Smooth muscle cell (in vitro differentiated cells): ENCODE results near the gene LYRM4. TPM values are rescaled to one million over a fixed set of nuclear protein-coding genes. Genes with fewer than 3 reads are reported as not detected.

Source experiments
- DNase-seq: peaks from one replicate; lab custom pipeline; 2025; ENCODE audit not compliant: unreplicated experiment; lab: John Stamatoyannopoulos, UW
- H2AFZ ChIP-seq: fragments of 200-600 bp; sonication (generic); 2 replicates; pipeline ENCODE4 v1.6.0; 2016; ENCODE audit warnings: antibody characterized with exemption, low read depth, mild to moderate bottlenecking
- H3F3A ChIP-seq: fragments of 200-600 bp; sonication (generic); 2 replicates; pipeline ENCODE4 v1.6.0; 2017; ENCODE audit warnings: antibody characterized with exemption, low read depth
- H3K27ac ChIP-seq: fragments of 200-600 bp; sonication (generic); 2 replicates; pipeline ENCODE4 v1.5.1; 2016; ENCODE audit warnings: low read depth, mild to moderate bottlenecking
- H3K27me3 ChIP-seq: fragments of 200-600 bp; sonication (generic); 2 replicates; pipeline ENCODE4 v1.6.1; 2016; ENCODE audit warnings: low read depth, mild to moderate bottlenecking
- H3K36me3 ChIP-seq: fragments of 200-600 bp; sonication (generic); 2 replicates; pipeline ENCODE4 v1.5.1; 2016; ENCODE audit warnings: low read depth
- H3K4me1 ChIP-seq: fragments of 200-600 bp; sonication (generic); 2 replicates; pipeline ENCODE4 v1.5.1; 2016; ENCODE audit warnings: low read depth
- H3K4me2 ChIP-seq: fragments of 200-600 bp; sonication (generic); 2 replicates; pipeline ENCODE4 v1.6.0; 2016; ENCODE audit warnings: mild to moderate bottlenecking
- H3K4me3 ChIP-seq: fragments of 200-600 bp; sonication (generic); 2 replicates; pipeline ENCODE4 v1.5.1; 2016; ENCODE audit warnings: mild to moderate bottlenecking
- H3K79me2 ChIP-seq: fragments of 200-600 bp; sonication (generic); 2 replicates; pipeline ENCODE4 v1.6.0; 2016; ENCODE audit warnings: low read depth, mild to moderate bottlenecking
- H3K9ac ChIP-seq: fragments of 200-600 bp; sonication (generic); 2 replicates; pipeline ENCODE4 v1.6.0; 2016; ENCODE audit warnings: low read depth
- H3K9me3 ChIP-seq: fragments of 200-600 bp; sonication (generic); replicated peaks from 2 replicates; pipeline ENCODE4 v1.5.1; 2016; ENCODE audit warnings: low read depth
- H4K20me1 ChIP-seq: fragments of 200-600 bp; sonication (generic); 2 replicates; pipeline ENCODE4 v1.6.0; 2016; ENCODE audit warnings: low read depth
- CTCF ChIP-seq: fragments of 200-600 bp; sonication (generic); IDR thresholded peaks from 2 replicates; pipeline ENCODE4 v1.5.1; 2017; ENCODE audit warnings: borderline replicate concordance, mild to moderate bottlenecking, antibody characterized with exemption; ENCODE audit not compliant: insufficient read depth, poor library complexity, severe bottlenecking
- WGBS: methylation state at CpG from one replicate; pipeline ENCODE4 v1.1.7; 2016; ENCODE audit warnings: low lambda C conversion rate; 5-methylcytosine and 5-hydroxymethylcytosine counted together
- polyA plus RNA-seq: library from polyadenylated mRNA; unstranded; fragments of >200 nt; fragmentation: Nextera tagmentation; extraction: Ambion mirVana; gene quantifications from 2 replicates; pipeline ENCODE4 v1.2.1, GENCODE V29; 2016
- total RNA-seq: library from RNA; depleted of rRNA; stranded (reverse); fragments of >200 nt; gene quantifications from 2 replicates; pipeline ENCODE4 v1.2.3, GENCODE V29; 2014

The LYRM4 gene
- total and polyA plus RNA-seq, 2 experiments from 2014 or later, result 26.1 to 27.1 TPM

- DNase-seq, result peak; percentile 15
- Histone ChIP-seq H3K9ac (no peak overlapping the region), H2AFZ (no peak overlapping the region), H3K4me3 (no peak overlapping the region), H4K20me1 (peaks cover 23% of the 10 kb centered on the region), H3K4me2 (no peak overlapping the region), H3F3A (no peaks in the 10 kb centered on the region), H3K4me1 (peaks cover 6% of the 10 kb centered on the region), H3K36me3 (no peaks in the 10 kb centered on the region), H3K27me3 (no peaks in the 10 kb centered on the region), H3K9me3 (no peaks in the 10 kb centered on the region), H3K79me2 (no peaks in the 10 kb centered on the region), H3K27ac (no peak overlapping the region)
- peak; percentile 95 for TF ChIP-seq CTCF
- 46% methylated on average over 9 of the region's 9 CpGs for WGBS
These were observed 117.0 kb downstream of the LYRM4 start for GRCh38 chr6:5143634-5144311.

GRCh38 chr6:5142915-5143314, 117.8 kb downstream of the LYRM4 start:
- H3K4me3 ChIP-seq, result no peak overlapping the region
- no peaks in the 10 kb centered on the region for H3K27me3 ChIP-seq
- H3F3A ChIP-seq, result no peaks in the 10 kb centered on the region
- H3K9ac ChIP-seq, result no peak overlapping the region
- no peak for TF ChIP-seq CTCF
- H3K79me2 ChIP-seq, result no peaks in the 10 kb centered on the region
- no peak overlapping the region for H3K4me2 ChIP-seq
- H3K9me3 ChIP-seq, result no peaks in the 10 kb centered on the region
- no peak overlapping the region for H3K27ac ChIP-seq
- WGBS, result 96% methylated on average over 11 of the region's 11 CpGs
- peaks cover 9% of the 10 kb centered on the region for H3K4me1 ChIP-seq
- no peak for DNase-seq
- H4K20me1 ChIP-seq, result peaks cover 17% of the 10 kb centered on the region
- H2AFZ ChIP-seq, result no peak overlapping the region
- no peaks in the 10 kb centered on the region for H3K36me3 ChIP-seq

GRCh38 chr6:5142131-5142530, 118.6 kb downstream of the LYRM4 start:
- TF ChIP-seq CTCF, result no peak
- H3K27ac ChIP-seq, result no peak overlapping the region
- DNase-seq, result no peak
- no peak overlapping the region for H3K4me2 ChIP-seq
- H3K9ac ChIP-seq, result no peak overlapping the region
- H3K4me3 ChIP-seq, result no peak overlapping the region
- H3K79me2 ChIP-seq, result no peaks in the 10 kb centered on the region
- H3K36me3 ChIP-seq, result no peaks in the 10 kb centered on the region
- peaks cover 9% of the 10 kb centered on the region for H3K4me1 ChIP-seq
- no peaks in the 10 kb centered on the region for H3K27me3 ChIP-seq
- no peaks in the 10 kb centered on the region for H3F3A ChIP-seq
- 99% methylated on average over 4 of the region's 4 CpGs for WGBS
- no peak overlapping the region for H2AFZ ChIP-seq
- peaks cover 17% of the 10 kb centered on the region for H4K20me1 ChIP-seq
- no peaks in the 10 kb centered on the region for H3K9me3 ChIP-seq

- no peaks in the 10 kb centered on the region for H3F3A ChIP-seq
- H2AFZ ChIP-seq, result no peak overlapping the region
- no peak overlapping the region for H3K27ac ChIP-seq
- H3K4me3 ChIP-seq, result no peak overlapping the region
- H4K20me1 ChIP-seq, result peaks cover 10% of the 10 kb centered on the region
- H3K79me2 ChIP-seq, result no peaks in the 10 kb centered on the region
- H3K4me2 ChIP-seq, result no peak overlapping the region
- no peak for TF ChIP-seq CTCF
- peaks cover 9% of the 10 kb centered on the region for H3K4me1 ChIP-seq
- H3K9ac ChIP-seq, result no peak overlapping the region
- WGBS, result 92% methylated on average over 3 of the region's 3 CpGs
- no peak for DNase-seq
- no peaks in the 10 kb centered on the region for H3K9me3 ChIP-seq
- H3K36me3 ChIP-seq, result no peaks in the 10 kb centered on the region
- H3K27me3 ChIP-seq, result no peaks in the 10 kb centered on the region
These were observed 119.7 kb downstream of the LYRM4 start for GRCh38 chr6:5141046-5141445.
